Progenitor cell of endocrine pancreas (in vitro differentiated cells): Measurements from ENCODE around the gene PPP3CA. TPM values are rescaled to one million over a fixed set of nuclear protein-coding genes. Genes with fewer than 3 reads are reported as not detected.
"Not testable (repeated sequence)": the region's sequence is repeated elsewhere in the genome, so short reads cannot be mapped to it uniquely, and the experiment has no call there.

Experiments
- DNase-seq: peaks from one replicate; pipeline ENCODE4 v3.0.0; 2021; ENCODE audit warnings: low spot score; ENCODE audit not compliant: unreplicated experiment
- H3K27ac Mint-ChIP-seq: 2 replicates; pipeline ENCODE4 v1.8.0; 2021; ENCODE audit warnings: mild to moderate bottlenecking, moderate library complexity, mixed read lengths
- H3K27me3 Mint-ChIP-seq: 2 replicates; pipeline ENCODE4 v1.8.0; 2021; ENCODE audit warnings: mixed read lengths
- H3K36me3 Mint-ChIP-seq: 2 replicates; pipeline ENCODE4 v1.8.0; 2022; ENCODE audit warnings: mixed read lengths; ENCODE audit not compliant: insufficient read depth
- H3K4me1 Mint-ChIP-seq: 2 replicates; pipeline ENCODE4 v1.8.0; 2021; ENCODE audit warnings: low read depth, mixed read lengths
- H3K4me3 Mint-ChIP-seq: 2 replicates; pipeline ENCODE4 v1.8.0; 2021; ENCODE audit warnings: low read depth, mild to moderate bottlenecking, moderate library complexity, mixed read lengths
- H3K9me3 Mint-ChIP-seq: 2 replicates; pipeline ENCODE4 v1.8.0; 2021; ENCODE audit warnings: low read depth, mixed read lengths
- CTCF ChIP-seq: fragments of 200-600 bp; sonication (generic); IDR thresholded peaks from one replicate; pipeline ENCODE4 v1.5.0; 2021; ENCODE audit warnings: antibody characterized with exemption, mild to moderate bottlenecking; ENCODE audit not compliant: unreplicated experiment
- total RNA-seq: library from RNA; stranded (reverse); gene quantifications from 2 replicates; pipeline ENCODE4 v1.2.1, GENCODE V29; 2021

The PPP3CA gene
- total RNA-seq, 1 donor from 2014 or later, result 22.5 TPM

GRCh38 chr4:101104312-101105052 lies 242.8 kb downstream of the PPP3CA start:
- no peak for DNase-seq
- H3K27ac Mint-ChIP-seq, result no peak overlapping the region
- H3K9me3 Mint-ChIP-seq, result no peaks in the 10 kb centered on the region
- no peaks in the 10 kb centered on the region for H3K4me1 Mint-ChIP-seq
- H3K27me3 Mint-ChIP-seq, result no peaks in the 10 kb centered on the region
- no peak overlapping the region for H3K4me3 Mint-ChIP-seq
- TF ChIP-seq CTCF, result no peak
- no peaks in the 10 kb centered on the region for H3K36me3 Mint-ChIP-seq

DNA sequence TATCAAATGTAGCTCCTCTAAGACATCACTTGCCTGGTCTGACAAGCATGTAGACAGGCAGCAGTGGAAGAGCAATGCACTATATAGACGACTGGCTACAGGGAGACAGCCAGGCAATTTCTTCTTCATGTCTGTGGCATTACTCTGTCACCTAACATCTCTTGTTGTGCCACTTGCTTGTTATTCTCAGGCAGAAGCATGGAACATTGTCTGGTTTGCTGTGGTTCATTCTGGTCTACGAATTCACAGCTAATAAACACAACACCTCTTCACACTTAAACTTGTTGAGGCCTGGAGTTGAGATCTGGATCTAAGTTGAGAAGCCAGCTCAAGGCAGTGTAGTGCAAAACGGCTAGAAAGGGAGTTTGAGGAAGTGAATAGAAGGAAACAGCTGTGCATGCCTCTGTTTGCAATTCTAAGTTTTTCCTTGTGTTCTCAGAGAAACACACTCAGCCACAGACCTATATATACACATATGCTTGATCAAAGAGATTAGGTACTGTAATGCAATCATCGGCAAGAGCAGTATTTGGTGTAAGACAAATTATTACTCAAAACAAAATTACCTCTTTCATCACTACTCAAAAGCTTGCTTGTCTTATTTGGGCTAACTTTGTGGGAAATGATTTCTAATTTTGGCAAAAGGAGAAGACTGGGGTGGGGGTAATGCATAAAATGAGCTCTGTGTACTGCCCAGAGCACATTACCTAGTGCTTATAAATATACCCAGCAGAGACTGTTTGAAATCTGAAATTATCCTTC lies 243.8 kb downstream of the PPP3CA start:
- Mint-ChIP-seq H3K27ac (no peak overlapping the region), H3K9me3 (no peaks in the 10 kb centered on the region)
- no peak for DNase-seq

GRCh38 chr4:101102114-101102742 lies 245.1 kb downstream of the PPP3CA start:
- Mint-ChIP-seq H3K27ac (no peak overlapping the region), H3K4me3 (no peak overlapping the region), H3K9me3 (no peaks in the 10 kb centered on the region), H3K36me3 (no peaks in the 10 kb centered on the region), H3K4me1 (no peaks in the 10 kb centered on the region), H3K27me3 (no peaks in the 10 kb centered on the region)
- DNase-seq, result no peak
- no peak for TF ChIP-seq CTCF

More for the DNA sequence above, 243.8 kb downstream of the PPP3CA start:
- H3K4me1 Mint-ChIP-seq, result no peaks in the 10 kb centered on the region
- no peak overlapping the region for H3K4me3 Mint-ChIP-seq
- H3K36me3 Mint-ChIP-seq, result no peaks in the 10 kb centered on the region
- no peak for TF ChIP-seq CTCF
- no peaks in the 10 kb centered on the region for H3K27me3 Mint-ChIP-seq

GRCh38 chr4:101101072-101101471 lies 246.3 kb downstream of the PPP3CA start:
- Mint-ChIP-seq H3K4me3 (no peak overlapping the region), H3K36me3 (no peaks in the 10 kb centered on the region), H3K9me3 (no peaks in the 10 kb centered on the region), H3K4me1 (no peaks in the 10 kb centered on the region), H3K27ac (no peak overlapping the region), H3K27me3 (no peaks in the 10 kb centered on the region)
- TF ChIP-seq CTCF, result no peak
- DNase-seq, result no peak

GRCh38 chr4:101098666-101099400 lies 248.5 kb downstream of the PPP3CA start:
- Mint-ChIP-seq H3K27me3 (no peaks in the 10 kb centered on the region), H3K9me3 (no peaks in the 10 kb centered on the region), H3K4me3 (no peak overlapping the region), H3K36me3 (peaks cover 2% of the 10 kb centered on the region), H3K4me1 (no peaks in the 10 kb centered on the region), H3K27ac (no peak overlapping the region)
- DNase-seq, result no peak
- no peak for TF ChIP-seq CTCF

DNA sequence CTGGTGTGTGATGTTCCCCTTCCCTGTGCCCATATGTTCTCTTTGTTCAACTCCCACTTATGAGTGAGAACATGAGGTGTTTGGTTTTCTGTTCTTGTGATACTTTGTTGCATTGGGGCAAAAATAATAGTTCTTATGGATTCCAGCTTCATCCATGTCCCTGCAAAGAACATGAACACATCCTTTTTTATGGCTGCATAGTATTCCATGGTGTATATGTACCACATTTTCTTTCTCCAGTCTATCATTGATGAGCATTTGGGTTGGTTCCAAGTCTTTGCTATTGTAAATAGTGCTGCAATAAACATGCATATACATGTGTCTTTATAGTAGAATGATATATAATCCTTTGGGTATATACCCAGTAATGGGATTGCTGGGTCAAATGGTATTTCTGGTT lies 254.7 kb downstream of the PPP3CA start:
- not testable (repeated sequence) for H3K27ac Mint-ChIP-seq, H3K9me3 Mint-ChIP-seq, DNase-seq, H3K4me1 Mint-ChIP-seq, H3K27me3 Mint-ChIP-seq, H3K4me3 Mint-ChIP-seq, H3K36me3 Mint-ChIP-seq
